Stimulated activated CD4-positive, alpha-beta T cell treated with anti-CD3 and anti-CD28 coated beads, Interleukin-12 subunit alpha, Interleukin-12 subunit beta, amount 100 ng/mL, for 24 hours (primary cell): Measurements from ENCODE around the gene OXNAD1.
A peak's percentile ranks its signal among the peaks of the same experiment; 100 is the strongest.

Source experiments
- DNase-seq, 2 experiments: peaks; one replicate each; pipeline ENCODE4 v3.0.0-alpha.2; 2020; ENCODE audit warnings: low read depth in 2 of 2

The OXNAD1 gene

GRCh38 chr3:16264708-16265454 lies at the start of gene OXNAD1, which contains the start of gene DPH3:
OXNAD1 (plus strand) TSS chr3:16265212; CDS start chr3:16270953, 5,741 bp downstream.
DPH3 (minus strand) TSS chr3:16264943; CDS start chr3:16264876, 67 bp downstream.
- peak; percentile 99 for DNase-seq

GRCh38 chr3:16216373-16216935 lies 48.6 kb upstream of the OXNAD1 start:
- DNase-seq: no peak

DNA sequence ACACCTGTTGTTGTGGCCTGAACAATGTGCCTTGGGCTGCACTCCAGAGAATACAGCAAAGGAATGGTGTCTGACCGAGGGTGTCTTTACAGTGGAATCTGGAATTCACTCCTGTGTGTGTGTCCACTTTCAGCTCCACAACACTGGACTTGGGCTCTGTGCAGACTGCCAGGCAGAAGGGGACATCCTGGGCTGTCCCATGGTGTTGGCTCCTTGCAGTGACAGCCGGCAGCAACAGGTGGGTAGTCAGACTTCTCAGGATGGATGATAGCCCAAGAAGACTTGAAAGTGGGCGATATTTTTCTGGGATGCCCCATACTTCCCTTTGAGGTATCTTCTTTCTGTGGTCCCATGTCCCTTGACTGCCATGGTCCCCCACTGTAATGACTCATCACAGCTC lies 45.2 kb upstream of the OXNAD1 start:
- no peak for DNase-seq

DNA sequence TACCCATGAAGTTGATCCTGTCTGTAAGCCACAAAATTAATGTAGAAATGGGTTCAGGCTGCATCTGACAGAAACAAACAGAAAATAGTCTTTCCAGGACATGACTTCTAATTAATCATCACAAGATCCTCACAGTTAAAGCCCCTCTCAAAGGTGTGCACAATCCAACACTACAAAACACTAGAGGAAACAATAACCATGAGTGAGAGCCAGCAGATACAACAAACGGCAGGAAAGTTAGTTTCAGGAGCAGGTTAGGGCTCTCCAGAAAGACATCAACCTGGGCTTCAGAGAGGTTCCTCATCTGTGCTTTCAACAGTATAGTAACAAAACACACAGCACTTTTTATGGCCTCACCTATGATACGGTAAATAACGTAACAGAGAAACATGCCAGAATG lies 43.0 kb upstream of the OXNAD1 start:
- DNase-seq: no peak

GRCh38 chr3:16222547-16222946 lies 42.5 kb upstream of the OXNAD1 start:
- no peak for DNase-seq

GRCh38 chr3:16224325-16224724 lies 40.7 kb upstream of the OXNAD1 start:
- DNase-seq: no peak

GRCh38 chr3:16227566-16227965 lies 37.4 kb upstream of the OXNAD1 start:
- no peak for DNase-seq

- DNase-seq: no peak
Observed at GRCh38 chr3:16229681-16230080, 35.3 kb upstream of the OXNAD1 start.

- no peak for DNase-seq
Observed at GRCh38 chr3:16231983-16232382, 33.0 kb upstream of the OXNAD1 start.

- DNase-seq: no peak
Observed at GRCh38 chr3:16233806-16234205, 31.2 kb upstream of the OXNAD1 start.

- DNase-seq: no peak
Observed at GRCh38 chr3:16234281-16234680, 30.7 kb upstream of the OXNAD1 start.

GRCh38 chr3:16236030-16236639 lies 28.9 kb upstream of the OXNAD1 start:
- no peak for DNase-seq

DNA sequence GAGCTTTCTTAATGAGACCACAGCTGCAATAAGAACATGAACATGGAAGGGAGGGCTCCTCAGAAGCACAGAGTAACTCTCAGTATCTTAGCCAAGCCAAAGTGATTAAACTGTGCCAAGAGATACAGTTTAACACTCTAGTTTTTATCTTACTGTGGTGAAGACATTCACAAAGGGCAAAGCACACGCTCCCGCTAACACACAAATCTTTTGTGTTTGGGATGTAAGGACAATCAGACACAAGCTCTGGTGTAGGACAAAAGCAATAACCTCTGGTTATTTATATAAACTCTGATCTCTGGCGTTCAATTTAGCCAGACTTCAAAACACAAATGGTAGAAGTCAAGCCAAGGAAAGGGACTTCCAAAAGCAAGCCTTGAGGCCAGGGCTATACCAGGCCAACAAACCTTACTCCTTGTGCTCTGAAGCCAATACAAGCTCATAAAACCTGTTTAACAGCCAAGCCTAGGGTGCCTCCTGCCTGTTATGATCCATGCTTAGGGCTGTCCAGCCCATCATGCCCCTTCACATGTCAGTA lies 28.1 kb upstream of the OXNAD1 start:
- no peak for DNase-seq

GRCh38 chr3:16239086-16239770 lies 25.8 kb upstream of the OXNAD1 start:
- DNase-seq: no peak

DNA sequence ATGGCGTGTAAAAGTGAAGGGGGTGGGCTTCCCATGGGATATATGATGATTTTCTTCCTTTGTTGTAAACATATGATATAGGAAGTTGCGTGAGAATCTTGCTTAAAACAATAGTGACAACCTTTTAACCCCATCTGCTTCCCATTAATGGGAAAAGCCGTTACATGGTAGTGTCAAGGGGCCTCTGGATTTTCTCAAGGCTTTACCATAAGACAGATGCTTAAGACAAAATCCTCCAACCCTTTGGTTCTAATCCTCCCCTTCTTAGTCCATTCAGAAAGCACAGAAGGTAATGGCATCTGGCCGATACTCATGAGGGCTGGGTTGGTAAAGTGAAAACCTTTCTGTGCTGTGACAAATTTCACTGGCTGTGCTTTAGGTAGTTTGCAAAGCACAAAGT lies 25.2 kb upstream of the OXNAD1 start:
- no peak for DNase-seq

GRCh38 chr3:16240229-16241023 lies 24.6 kb upstream of the OXNAD1 start:
- DNase-seq: no peak

DNA sequence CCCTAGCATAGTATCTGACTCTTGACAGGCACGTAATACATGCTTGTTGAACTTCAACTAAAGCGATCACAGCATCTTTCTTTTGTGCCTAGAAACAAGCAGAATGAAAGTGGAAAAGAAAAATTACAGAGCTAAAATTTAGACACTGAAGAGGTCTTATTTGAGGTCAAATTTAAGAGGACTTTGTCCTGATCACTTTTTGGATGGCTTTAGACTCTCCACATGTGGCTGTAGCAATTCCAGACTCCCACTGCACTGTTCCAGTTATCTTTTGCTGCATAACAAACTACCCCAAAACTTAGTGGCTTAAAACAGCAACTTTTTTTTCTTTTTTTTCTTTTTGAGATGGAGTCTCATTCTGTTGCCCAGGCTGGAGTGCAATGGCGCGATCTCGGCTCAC lies 23.8 kb upstream of the OXNAD1 start:
- no peak for DNase-seq

- no peak for DNase-seq
Observed at GRCh38 chr3:16242177-16242576, 22.8 kb upstream of the OXNAD1 start.

DNA sequence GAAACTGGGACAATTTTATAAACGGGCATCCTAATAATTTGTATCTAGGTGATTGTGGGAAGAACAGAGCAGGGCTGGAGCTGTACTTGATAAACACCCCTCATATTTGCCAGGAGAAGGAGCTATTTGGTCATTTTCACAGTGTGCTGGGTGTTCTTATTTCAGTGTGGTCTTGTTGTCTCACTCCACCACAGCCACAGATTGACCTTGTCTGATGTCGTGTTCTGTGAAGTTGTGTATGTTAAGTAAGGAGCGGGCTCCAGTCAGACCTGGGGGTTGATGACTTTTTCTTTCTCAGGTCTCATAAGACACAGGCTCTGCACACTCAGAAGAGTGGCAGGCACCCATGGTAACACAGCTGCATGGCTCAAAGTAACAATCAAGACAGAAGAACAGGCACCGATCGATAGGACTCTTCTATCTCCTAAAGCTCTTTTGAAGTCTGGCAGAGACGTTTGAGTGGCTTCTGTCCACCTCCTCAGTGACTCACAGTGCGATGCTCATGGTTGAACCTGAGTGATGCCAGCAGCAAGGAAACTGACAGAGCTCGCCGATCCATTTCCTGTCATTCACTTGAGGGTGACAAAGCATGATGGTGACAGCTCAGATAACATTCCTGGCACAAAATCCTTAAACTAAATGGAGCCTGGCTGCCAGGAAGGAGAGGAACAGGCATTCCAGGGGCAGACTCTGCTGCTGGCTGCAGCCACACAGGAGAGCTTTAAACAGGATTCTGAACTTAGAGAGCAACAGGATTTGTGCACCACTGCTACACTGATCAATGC lies 21.1 kb upstream of the OXNAD1 start:
- no peak for DNase-seq

DNA sequence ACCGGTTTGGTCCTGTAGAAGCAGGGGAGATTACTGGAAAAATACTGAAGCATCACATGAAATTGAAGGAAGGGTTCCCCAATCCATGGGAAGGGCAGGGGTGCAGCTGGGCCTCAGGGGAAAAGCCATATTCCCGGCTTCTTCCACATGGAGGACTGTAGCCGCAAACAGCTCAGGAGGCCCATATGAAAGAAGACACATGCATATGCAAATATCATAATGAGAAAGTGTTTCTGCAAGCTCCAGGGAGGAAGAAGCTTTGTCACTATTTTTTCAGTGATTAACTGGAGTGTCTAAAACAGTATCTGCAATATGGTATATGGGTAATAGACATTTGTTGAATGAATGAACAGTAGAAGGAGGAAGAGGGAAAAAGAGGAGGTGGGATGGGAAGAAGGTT lies 19.4 kb upstream of the OXNAD1 start:
- DNase-seq: no peak
